Astrocyte (in vitro differentiated cells and primary cell): ENCODE data around the gene TLL2.

Experiments
- CTCF ChIP-seq: IDR thresholded peaks from 2 replicates; pipeline ENCODE4 v1.5.1; 2011; ENCODE audit warnings: low read depth, mild to moderate bottlenecking, inconsistent platforms, low read length, moderate library complexity; ENCODE audit not compliant: insufficient read depth
- EZH2 ChIP-seq: IDR thresholded peaks from 2 replicates; pipeline ENCODE4 v1.6.1; 2012; ENCODE audit warnings: mild to moderate bottlenecking, low read length, inconsistent platforms; ENCODE audit not compliant: insufficient read depth

- TF ChIP-seq CTCF = no peak
- no peak for TF ChIP-seq EZH2
These were observed 135.9 kb downstream of the TLL2 start for GRCh38 chr10:96377816-96378294.
